Body of pancreas (tissue), 4 donors: ENCODE data around the gene SAPCD2.

ENCODE experiments used
- CTCF ChIP-seq, 7 experiments: fragments of 450-650 bp in 4 of 7; fragments of 200-600 bp in 3 of 7; sonication (generic) in 3 of 7; IDR thresholded peaks; one replicate each; pipeline ENCODE4 v1.5.1; 2016 to 2019; ENCODE audit warnings: antibody characterized with exemption in 7 of 7
- POLR2A ChIP-seq, 3 donors: fragments of 450-650 bp; IDR thresholded peaks; one replicate each; pipeline ENCODE4 v1.6.1; 2016; ENCODE audit warnings: antibody characterized with exemption in 3 of 3, mild to moderate bottlenecking in 2 of 3

- no peak for TF ChIP-seq CTCF (IDR thresholded peaks at IDR 0.05)
- TF ChIP-seq POLR2A (IDR thresholded peaks at IDR 0.05), result no peak
Measured at GRCh38 chr9:137025517-137025966, 44.8 kb downstream of the SAPCD2 start.
